Lower leg skin (tissue), 3 donors: ENCODE measurements around the gene SEMA3C.

Experiments
- CTCF ChIP-seq, 3 donors: fragments of 450-650 bp; IDR thresholded peaks; one replicate each; pipeline ENCODE4 v1.5.1; 2016; ENCODE audit warnings: antibody characterized with exemption in 3 of 3, mild to moderate bottlenecking in 3 of 3, moderate library complexity in 2 of 3
- POLR2A ChIP-seq, 2 donors: fragments of 450-650 bp; IDR thresholded peaks; one replicate each; pipeline ENCODE4 v1.6.1; 2016 to 2017; ENCODE audit warnings: antibody characterized with exemption in 2 of 2, mild to moderate bottlenecking in 1 of 2, moderate library complexity in 1 of 2

- TF ChIP-seq CTCF (IDR thresholded peaks at IDR 0.05) = no peak
- TF ChIP-seq POLR2A (IDR thresholded peaks at IDR 0.05) = no peak
These were observed 155.1 kb downstream of the SEMA3C start for GRCh38 chr7:80763704-80764103.
